ENCODE results near the gene TENT4A.

Gene TENT4A

DNA sequence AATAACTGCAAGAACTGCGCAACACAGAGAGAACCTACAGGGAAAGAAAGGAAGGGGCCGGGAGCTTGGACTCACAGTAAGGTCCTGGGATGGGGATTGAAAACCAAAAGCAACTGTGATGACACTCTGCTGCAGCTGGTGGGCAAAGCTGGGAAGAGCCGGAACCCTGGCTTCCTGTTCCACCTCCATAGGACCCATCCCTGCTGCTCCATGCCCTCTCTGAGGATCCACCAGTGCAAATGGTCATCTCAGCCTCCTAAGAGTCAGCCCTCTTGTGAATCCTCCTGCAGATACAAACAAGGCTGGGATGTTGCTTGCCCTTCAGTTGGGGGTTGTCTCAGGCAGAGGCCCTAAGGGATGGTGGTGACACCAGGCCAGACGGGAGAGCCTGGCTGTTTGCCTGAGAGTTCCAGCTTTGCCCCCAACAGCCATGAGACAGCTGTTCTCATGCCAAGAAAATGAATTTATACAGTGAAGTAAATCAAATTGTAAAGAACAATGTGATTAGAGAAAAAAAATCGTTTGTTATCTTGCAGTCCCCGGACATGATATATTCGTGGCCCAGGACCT lies 90.8 kb downstream of the TENT4A start:
- Histone ChIP-seq H3K36me3 (ENCODE audit: control insufficient read depth, insufficient read depth, low read length) (no peaks in the 10 kb centered on the region), H3K4me3 (replicated peaks; ENCODE audit: low read depth, low read length) (no peak overlapping the region), H3K27me3 (replicated peaks; ENCODE audit: control insufficient read depth, insufficient read depth, low read length) (no peaks in the 10 kb centered on the region)
- DNase-seq (ENCODE audit: extremely low read depth, insufficient read length) = no peak
- TF ChIP-seq, protein P1, sequence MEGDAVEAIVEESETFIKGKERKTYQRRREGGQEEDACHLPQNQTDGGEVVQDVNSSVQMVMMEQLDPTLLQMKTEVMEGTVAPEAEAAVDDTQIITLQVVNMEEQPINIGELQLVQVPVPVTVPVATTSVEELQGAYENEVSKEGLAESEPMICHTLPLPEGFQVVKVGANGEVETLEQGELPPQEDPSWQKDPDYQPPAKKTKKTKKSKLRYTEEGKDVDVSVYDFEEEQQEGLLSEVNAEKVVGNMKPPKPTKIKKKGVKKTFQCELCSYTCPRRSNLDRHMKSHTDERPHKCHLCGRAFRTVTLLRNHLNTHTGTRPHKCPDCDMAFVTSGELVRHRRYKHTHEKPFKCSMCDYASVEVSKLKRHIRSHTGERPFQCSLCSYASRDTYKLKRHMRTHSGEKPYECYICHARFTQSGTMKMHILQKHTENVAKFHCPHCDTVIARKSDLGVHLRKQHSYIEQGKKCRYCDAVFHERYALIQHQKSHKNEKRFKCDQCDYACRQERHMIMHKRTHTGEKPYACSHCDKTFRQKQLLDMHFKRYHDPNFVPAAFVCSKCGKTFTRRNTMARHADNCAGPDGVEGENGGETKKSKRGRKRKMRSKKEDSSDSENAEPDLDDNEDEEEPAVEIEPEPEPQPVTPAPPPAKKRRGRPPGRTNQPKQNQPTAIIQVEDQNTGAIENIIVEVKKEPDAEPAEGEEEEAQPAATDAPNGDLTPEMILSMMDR (IDR thresholded peaks at IDR 0.05; ENCODE audit: insufficient read depth, low read length, poor library complexity, severe bottlenecking) = no peak

DNA sequence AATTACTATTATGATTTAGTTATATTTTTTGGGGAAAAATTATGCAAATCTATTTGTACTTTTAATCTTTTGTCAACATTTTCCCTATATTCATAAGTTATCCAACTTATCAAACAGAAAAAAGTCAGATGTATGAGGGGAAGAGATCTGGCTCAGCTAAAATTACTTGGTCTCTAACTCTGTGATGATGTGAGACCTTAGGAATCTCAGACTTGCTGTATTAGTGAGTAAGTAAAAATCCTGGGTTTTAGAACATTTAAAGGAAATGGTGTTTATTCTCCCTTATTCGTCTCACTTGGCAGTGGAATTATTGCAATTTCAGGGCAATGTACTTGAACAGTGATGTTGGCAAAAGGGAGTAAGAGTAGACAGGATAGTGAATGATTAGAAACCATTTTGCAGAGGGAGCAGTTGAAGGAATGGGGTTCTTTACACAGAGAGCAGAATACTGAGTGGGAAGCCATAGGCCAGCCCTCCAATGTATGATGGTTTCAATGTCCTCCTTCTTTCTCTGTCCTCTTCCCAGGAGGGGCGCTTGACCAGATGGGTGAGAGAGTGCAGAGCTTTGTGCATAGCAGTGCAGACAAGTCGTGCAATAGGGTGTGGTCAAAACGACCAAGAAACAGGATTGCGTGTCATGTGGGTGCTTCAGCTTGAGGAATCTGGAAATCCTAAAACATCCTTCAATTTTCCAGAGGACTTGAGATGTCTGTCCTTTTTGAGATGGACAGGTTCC lies 91.7 kb downstream of the TENT4A start:
- TF ChIP-seq, protein P1 (IDR thresholded peaks at IDR 0.05; ENCODE audit: insufficient read depth, low read length, poor library complexity, severe bottlenecking) = no peak
- no peak for DNase-seq (ENCODE audit: extremely low read depth, insufficient read length)
- Histone ChIP-seq H3K36me3 (ENCODE audit: control insufficient read depth, insufficient read depth, low read length) (no peaks in the 10 kb centered on the region), H3K27me3 (replicated peaks; ENCODE audit: control insufficient read depth, insufficient read depth, low read length) (no peaks in the 10 kb centered on the region), H3K4me3 (replicated peaks; ENCODE audit: low read depth, low read length) (no peak overlapping the region)

DNA sequence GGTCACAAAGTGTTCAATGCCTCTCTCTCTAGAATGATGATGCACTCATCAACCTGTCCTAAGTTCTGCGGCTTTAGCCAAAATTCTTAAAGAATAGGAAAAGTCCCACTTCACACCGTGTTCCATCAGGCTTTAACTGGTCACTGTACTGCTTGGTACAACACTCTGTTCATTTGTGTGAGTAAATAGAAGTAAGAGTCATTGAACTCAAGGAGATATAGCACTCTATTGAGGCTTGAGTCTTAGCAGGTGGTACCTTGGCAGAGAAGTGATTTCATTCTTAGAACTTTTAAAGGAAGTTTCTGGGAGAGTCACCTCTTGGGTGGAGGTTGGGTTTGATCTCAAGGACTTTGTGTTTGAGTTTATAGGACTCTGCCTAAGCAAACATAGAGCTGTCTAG lies 92.6 kb downstream of the TENT4A start:
- H3K36me3 ChIP-seq (ENCODE audit: control insufficient read depth, insufficient read depth, low read length) = no peaks in the 10 kb centered on the region
- DNase-seq (ENCODE audit: extremely low read depth, insufficient read length) = no peak
- no peak overlapping the region for H3K4me3 ChIP-seq (replicated peaks; ENCODE audit: low read depth, low read length)
- TF ChIP-seq, protein P1 (IDR thresholded peaks at IDR 0.05; ENCODE audit: insufficient read depth, low read length, poor library complexity, severe bottlenecking) = no peak
- H3K27me3 ChIP-seq (replicated peaks; ENCODE audit: control insufficient read depth, insufficient read depth, low read length) = no peaks in the 10 kb centered on the region

Data from GM06990 (cell line).